RWPE1 (cell line): ENCODE results near the gene PEAK1.

Experiments used
- CTCF ChIA-PET: fragments of 350-600 bp; sonication (Branson Sonifier 250); formaldehyde crosslinking; extraction: SDS; loops from one replicate; lab custom pipeline; 2021; lab: Yijun Ruan, JAX
- POLR2A ChIA-PET: fragments of 400-600 bp; formaldehyde crosslinking; extraction: SDS; loops from one replicate; lab custom pipeline; 2020; ENCODE audit warnings: antibody characterized with exemption; ENCODE audit not compliant: low non-redundant PET; lab: Yijun Ruan, JAX
- DNase-seq: peaks from one replicate; pipeline ENCODE4 v3.0.0; 2012; ENCODE audit warnings: low spot score
- H3K27ac ChIP-seq: fragments of 450-650 bp; 2 replicates; pipeline ENCODE4 v1.5.1; 2017
- CTCF ChIP-seq: fragments of 450-650 bp; conservative IDR thresholded peaks from 2 replicates; pipeline ENCODE4 v1.5.1; 2017; ENCODE audit warnings: low read depth, mild to moderate bottlenecking

PEAK1 gene

GRCh38 chr15:77419836-77420609, at the start of gene PEAK1:
TSS of gene PEAK1 (minus strand) at chr15:77420104. CDS start at chr15:77181926, 238,178 bp downstream.
- POLR2A ChIA-PET = no interaction called here
- peak; percentile 99 for DNase-seq
- peak within 1 kb of the TSS; percentile 91 for H3K27ac ChIP-seq
- CTCF ChIA-PET = interaction anchor here (0.7 to 2.1 kb wide), 3 partner anchors 81 to 1416 kb away, joined by 3 to 10 read pairs (median 4); no protein-coding TSS in a partner anchor
- TF ChIP-seq CTCF = 0 out of 2 replicates have a peak, but pooled peaks have one; percentile 21

- DNase-seq = no peak
- TF ChIP-seq CTCF = no peak
- H3K27ac ChIP-seq = no peak overlapping the region
- CTCF ChIA-PET = interaction anchor here (0.7 to 0.9 kb wide), 2 partner anchors 40 kb away, joined by 3 to 4 read pairs; no protein-coding TSS in a partner anchor
- POLR2A ChIA-PET = no interaction called here
Measured at GRCh38 chr15:77468896-77469295, 49.0 kb upstream of the PEAK1 start.

- H3K27ac ChIP-seq = no peak overlapping the region
- CTCF ChIA-PET = interaction anchor here (0.8 to 1.3 kb wide), 2 partner anchors 39 to 77 kb away, joined by 3 to 5 read pairs; no protein-coding TSS in a partner anchor
- POLR2A ChIA-PET = no interaction called here
- TF ChIP-seq CTCF = no peak
- DNase-seq = no peak
Measured at GRCh38 chr15:77466521-77466920, 46.6 kb upstream of the PEAK1 start.

GRCh38 chr15:77464129-77464865, 44.4 kb upstream of the PEAK1 start:
- POLR2A ChIA-PET = no interaction called here
- CTCF ChIA-PET = no interaction called here
- DNase-seq = no peak
- TF ChIP-seq CTCF = no peak
- no peak overlapping the region for H3K27ac ChIP-seq

GRCh38 chr15:77461486-77461885, 41.6 kb upstream of the PEAK1 start:
- no peak for TF ChIP-seq CTCF
- H3K27ac ChIP-seq = no peak overlapping the region
- ChIA-PET CTCF (no interaction called here), POLR2A (interaction anchor here (0.7 kb wide), 1 partner anchor 677 kb away, joined by 5 read pairs; no protein-coding TSS in a partner anchor)
- no peak for DNase-seq

- POLR2A ChIA-PET = no interaction called here
- TF ChIP-seq CTCF = no peak
- CTCF ChIA-PET = no interaction called here
- no peak overlapping the region for H3K27ac ChIP-seq
- DNase-seq = no peak
Measured at GRCh38 chr15:77459031-77459430, 39.1 kb upstream of the PEAK1 start.
